A673 (cell line): ENCODE results near the gene LCP2.

ENCODE experiments used
- EZH2 ChIP-seq: fragments of 200-600 bp; sonication (generic); IDR thresholded peaks from 2 replicates; pipeline ENCODE4 v1.6.1; 2017; ENCODE audit warnings: borderline replicate concordance, low read depth, mild to moderate bottlenecking, mixed read lengths, antibody characterized with exemption, low read length; ENCODE audit not compliant: poor library complexity, severe bottlenecking
- TF ChIP-seq, protein P1 (sequence below): fragments of 300-800, 200-600 bp; sonication (generic); conservative IDR thresholded peaks from 2 replicates; pipeline ENCODE4 v1.5.1; 2017; ENCODE audit warnings: low read depth, mild to moderate bottlenecking, antibody characterized with exemption, low read length, moderate library complexity, mixed read lengths

DNA sequence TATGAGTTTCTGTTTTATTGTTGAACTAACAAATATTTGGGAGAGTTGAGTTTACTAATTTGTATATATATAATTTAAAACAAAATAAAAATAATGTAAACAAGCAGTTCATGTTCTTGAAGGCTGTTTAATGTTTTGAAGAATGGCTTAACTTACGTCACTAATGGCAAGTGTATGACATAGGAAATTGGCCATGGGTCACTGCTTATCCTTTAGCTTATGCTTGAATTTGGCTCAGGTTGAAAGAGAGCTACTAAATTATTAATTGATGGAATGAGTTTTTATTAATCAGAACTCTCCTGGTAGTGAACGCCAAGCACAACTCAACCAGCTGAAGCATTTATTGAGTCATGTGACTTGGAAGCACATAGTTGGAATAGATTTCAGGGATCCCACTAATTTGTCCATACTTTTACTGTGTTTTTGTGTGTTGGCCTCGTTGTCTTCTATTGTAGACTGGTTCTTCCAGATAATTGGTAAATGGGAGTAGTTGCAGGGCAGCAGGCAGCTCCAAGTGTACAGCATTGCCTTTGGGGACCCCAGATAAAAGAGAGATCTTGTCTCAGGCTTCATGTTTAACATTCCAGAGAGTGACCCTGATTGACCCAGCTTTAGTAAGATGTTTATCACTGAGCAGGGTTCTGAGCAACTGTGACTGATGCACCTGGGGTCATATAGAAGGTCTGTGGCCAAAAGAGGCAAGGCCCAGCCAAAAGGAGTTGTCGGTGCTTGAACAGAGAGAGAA lies 51.3 kb downstream of the LCP2 start:
- TF ChIP-seq, protein P1, sequence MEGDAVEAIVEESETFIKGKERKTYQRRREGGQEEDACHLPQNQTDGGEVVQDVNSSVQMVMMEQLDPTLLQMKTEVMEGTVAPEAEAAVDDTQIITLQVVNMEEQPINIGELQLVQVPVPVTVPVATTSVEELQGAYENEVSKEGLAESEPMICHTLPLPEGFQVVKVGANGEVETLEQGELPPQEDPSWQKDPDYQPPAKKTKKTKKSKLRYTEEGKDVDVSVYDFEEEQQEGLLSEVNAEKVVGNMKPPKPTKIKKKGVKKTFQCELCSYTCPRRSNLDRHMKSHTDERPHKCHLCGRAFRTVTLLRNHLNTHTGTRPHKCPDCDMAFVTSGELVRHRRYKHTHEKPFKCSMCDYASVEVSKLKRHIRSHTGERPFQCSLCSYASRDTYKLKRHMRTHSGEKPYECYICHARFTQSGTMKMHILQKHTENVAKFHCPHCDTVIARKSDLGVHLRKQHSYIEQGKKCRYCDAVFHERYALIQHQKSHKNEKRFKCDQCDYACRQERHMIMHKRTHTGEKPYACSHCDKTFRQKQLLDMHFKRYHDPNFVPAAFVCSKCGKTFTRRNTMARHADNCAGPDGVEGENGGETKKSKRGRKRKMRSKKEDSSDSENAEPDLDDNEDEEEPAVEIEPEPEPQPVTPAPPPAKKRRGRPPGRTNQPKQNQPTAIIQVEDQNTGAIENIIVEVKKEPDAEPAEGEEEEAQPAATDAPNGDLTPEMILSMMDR: no peak
- no peak for TF ChIP-seq EZH2
